DMS153 treated with DMSO at 0.1 percent for 48 hours (cell line): Measurements from ENCODE around the gene FOXR1.
"Not testable (repeated sequence)": the region's sequence is repeated elsewhere in the genome, so short reads cannot be mapped to it uniquely, and the experiment has no call there.

ENCODE experiments used
- DNase-seq: peaks from one replicate; lab custom pipeline; 2025; ENCODE audit not compliant: unreplicated experiment; lab: John Stamatoyannopoulos, UW

Gene FOXR1

DNA sequence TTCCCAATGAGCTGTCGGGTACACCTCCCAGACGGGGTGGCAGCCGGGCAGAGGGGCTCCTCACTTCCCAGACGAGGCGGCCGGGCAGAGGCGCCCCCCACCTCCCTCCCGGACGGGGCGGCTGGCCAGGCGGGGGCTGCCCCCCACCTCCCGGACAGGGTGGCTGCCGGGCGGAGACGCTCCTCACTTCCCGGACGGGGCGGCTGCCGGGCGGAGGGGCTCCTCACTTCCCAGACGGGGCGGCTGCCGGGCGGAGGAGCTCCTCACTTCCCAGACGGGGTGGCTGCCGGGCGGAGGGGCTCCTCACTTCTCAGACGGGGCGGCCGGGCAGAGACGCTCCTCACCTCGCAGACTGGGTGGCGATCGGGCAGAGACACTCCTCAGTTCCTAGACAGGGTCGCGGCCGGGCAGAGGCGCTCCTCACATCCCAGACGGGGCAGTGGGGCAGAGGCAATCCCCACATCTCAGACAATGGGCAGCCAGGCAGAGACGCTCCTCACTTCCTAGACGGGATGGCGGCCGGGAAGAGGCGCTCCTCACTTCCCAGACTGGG lies 20.0 kb downstream of the FOXR1 start:
- not testable (repeated sequence) for DNase-seq

DNA sequence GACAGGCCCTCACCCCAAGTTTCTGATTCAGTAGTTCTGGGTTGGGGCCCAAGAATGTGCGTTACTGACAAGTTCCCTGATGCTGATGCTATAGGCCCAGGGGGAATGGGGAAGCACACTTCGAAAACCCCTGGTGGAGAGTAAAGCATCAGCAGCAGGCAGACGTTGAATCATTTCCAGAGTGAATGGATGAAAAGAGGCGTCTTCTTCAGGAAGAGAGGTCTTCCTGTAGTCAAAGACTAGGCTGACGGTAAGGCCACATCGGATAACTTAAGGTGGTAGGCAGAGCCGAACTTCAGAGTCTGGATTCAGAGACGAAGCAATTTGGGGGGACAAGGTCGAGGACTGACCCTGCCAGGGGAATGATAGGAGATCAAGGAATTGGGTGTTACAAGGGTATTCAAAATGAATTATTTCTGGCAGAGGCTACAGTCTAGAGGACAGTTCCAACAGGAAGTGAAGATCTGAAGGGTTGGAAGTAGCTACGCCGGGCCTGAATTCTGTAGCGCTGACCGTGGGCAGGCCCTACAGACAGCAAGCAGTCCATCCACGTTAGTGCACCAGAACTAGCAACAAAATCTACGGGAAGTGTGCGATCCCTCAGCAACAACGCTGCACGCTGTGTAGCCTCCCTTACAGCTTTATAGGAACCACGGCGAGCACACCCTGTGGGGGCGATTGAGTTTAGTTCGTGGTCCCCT lies 25.5 kb downstream of the FOXR1 start:
- no peak for DNase-seq

DNA sequence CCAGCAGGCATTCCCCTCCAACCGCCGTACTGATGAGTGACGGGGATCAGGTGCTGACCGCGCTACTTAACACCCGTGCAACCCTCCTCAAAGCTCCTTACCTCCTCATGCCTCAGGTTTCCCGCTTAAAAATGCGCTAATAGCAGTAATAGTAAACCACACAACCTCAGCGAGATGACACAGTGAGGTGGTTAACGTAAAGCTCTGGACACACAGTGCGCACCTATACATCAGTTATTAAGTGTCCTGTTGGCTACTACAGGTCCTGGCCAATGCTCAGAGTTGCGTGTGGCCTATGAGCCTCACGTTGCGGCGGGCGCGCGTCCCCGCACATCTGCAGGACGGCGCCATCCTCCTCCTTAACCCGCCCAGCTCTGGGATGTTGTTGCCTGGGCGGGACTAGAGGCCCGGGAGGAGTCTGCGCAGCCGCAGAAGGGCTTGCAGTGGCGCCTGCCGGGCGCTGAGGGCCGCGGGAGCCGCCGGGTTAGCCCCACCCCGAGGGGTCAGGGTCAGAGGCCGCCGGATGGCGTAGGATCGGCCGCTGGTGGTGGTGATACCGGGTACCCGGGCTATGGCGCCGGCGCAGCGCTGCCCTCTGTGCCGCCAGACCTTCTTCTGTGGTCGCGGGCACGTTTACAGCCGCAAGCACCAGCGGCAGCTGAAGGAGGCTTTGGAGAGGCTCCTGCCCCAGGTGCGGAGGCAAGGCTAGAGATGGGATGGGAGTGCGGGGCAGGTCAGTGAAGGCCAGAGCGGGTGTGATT lies 26.2 kb downstream of the FOXR1 start, which contains the start of gene CENATAC:
TSS of gene CENATAC (plus strand) at position 512 of the 761 bp plus-strand sequence. CDS start at position 572, 60 bp downstream.
- DNase-seq: peak; percentile 83

DNA sequence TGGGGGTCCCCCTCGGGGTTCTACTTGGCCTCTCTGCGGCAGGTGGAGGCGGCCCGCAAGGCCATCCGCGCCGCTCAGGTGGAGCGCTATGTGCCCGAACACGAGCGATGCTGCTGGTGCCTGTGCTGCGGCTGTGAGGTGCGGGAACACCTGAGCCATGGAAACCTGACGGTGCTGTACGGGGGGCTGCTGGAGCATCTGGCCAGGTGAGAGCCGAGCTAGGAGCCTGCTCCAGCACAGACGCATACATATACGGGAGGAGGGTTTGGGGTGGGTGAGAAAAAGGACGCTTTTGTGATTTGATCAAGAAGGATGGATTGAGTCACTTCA lies 26.8 kb downstream of the FOXR1 start:
- DNase-seq: no peak

- no peak for DNase-seq
Observed at GRCh38 chr11:118998822-118999221, 27.3 kb downstream of the FOXR1 start.

GRCh38 chr11:119000906-119001305 lies 29.3 kb downstream of the FOXR1 start:
- no peak for DNase-seq

GRCh38 chr11:119006656-119007055 lies 35.1 kb downstream of the FOXR1 start:
- DNase-seq: no peak

- DNase-seq: no peak
Observed at GRCh38 chr11:119011476-119012053, 40.0 kb downstream of the FOXR1 start.

DNA sequence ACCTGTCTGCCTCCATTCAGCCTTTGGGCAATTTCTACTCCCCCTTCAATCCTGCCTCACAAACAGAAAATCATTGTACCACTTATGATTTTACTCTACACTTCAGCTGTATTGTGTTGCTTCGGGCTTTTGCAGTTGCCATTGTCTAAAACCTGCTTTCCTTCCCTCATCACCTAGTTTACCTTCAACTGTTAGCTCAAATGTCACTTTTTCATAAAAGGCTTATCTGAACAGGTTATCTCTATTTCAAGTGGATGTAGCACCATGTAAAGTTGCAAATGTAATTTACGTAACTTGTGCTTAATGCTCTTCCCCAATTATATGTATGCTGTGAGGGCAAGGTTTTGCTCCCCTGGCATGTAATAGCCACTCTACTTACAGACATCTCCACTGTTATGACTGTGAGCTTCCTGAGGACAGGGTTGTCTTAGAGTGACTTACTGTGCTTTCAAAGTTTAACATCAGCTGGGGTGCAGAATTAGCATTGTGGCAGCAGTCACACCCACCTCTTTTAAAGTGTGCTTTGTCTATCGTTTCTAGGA lies 41.1 kb downstream of the FOXR1 start:
- no peak for DNase-seq

DNA sequence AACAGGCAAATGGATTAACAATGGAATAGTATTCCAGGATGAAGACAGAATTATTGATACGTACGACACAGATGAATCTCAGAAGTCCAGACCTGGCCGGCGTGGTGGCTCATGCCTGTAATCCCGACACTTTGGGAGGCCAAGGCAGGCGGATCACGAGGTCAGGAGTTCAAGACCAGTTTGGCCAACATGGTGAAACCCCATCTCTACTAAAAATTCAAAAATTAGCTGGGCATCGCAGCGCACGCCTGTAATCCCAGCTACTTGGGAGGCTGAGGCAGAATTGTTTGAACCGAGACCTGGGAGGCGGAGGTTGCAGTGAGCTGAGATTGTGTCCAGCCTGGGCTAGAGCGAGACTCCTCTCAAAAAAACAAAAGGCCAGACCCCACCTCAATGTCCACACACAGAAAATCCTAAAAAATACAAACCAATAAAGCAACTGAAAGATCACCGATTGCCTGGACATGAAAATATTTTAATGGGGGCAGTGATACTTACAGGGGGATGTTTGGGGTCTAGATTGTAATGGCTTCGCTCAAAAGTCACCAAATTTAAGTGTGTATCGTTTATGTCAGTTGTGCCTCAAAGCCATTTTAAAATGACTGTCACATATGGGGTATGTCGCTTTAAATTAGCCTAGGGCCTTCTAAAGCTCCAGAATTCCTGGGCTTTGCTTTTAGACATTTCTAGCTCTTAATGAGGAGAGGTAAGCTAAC lies 42.8 kb downstream of the FOXR1 start:
- no peak for DNase-seq

GRCh38 chr11:119015054-119015611 lies 43.6 kb downstream of the FOXR1 start:
- DNase-seq: no peak

- no peak for DNase-seq
Observed at GRCh38 chr11:119016216-119017009, 44.9 kb downstream of the FOXR1 start.

GRCh38 chr11:119017377-119017776 lies 45.8 kb downstream of the FOXR1 start:
- not testable (repeated sequence) for DNase-seq

- DNase-seq: peak; percentile 94
Observed at GRCh38 chr11:119018074-119018938, 46.7 kb downstream of the FOXR1 start, which contains the start of the genes RPS25 and TRAPPC4. TSS of gene RPS25 (minus strand) at chr11:119018343. CDS start at chr11:119018284, 59 bp downstream. TSS of gene TRAPPC4 (plus strand) at chr11:119018766. CDS start at chr11:119018796, 30 bp downstream.

DNA sequence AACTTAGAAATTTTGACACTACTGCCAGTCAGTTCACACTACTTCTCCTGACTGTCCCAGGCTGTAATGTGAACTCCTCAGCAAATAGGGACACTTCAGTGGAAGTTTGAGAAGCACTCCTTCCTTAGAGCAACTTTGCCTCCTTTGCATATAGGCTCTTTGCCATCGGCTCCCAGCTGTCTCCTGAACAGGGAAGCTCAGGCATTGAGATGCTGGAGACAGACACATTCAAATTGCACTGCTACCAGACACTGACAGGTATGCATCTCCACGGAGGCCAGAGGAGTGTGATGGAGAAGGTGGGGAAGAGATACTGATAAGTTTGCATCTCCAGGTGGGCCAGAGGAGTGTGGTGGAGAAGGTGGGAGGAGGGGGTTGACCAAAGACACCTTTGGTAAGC lies 48.4 kb downstream of the FOXR1 start:
- no peak for DNase-seq

DNA sequence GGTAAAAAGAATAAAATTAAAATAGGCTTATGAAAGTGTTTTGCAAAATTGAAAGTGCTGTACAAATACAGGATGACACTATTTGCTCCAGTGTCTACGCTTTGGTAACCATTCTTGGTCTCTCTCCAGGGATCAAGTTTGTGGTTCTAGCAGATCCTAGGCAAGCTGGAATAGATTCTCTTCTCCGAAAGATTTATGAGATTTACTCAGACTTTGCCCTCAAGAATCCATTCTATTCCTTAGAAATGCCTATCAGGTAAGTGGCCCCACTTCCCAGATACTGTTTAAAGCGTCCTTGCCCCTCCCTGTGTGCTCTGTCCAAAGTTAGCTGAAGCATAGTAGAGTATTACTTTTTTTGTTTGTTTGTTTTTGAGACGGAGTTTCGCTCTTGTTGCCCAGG lies 50.1 kb downstream of the FOXR1 start:
- DNase-seq: no peak

GRCh38 chr11:119023741-119024140 lies 52.2 kb downstream of the FOXR1 start:
- no peak for DNase-seq

- DNase-seq: no peak
Observed at GRCh38 chr11:119024430-119025098, 53.0 kb downstream of the FOXR1 start.
